Neuronal stem cell (in vitro differentiated cells): ENCODE results near the gene SH2D5.

Source experiments
- DNase-seq: peaks from one replicate; pipeline ENCODE4 v3.0.0-alpha.2; 2013; ENCODE audit warnings: low spot score
- H2AFZ ChIP-seq: one replicate; pipeline ENCODE4 v1.6.1; 2013; ENCODE audit warnings: mild to moderate bottlenecking, low read length, inconsistent platforms
- H2AK5ac ChIP-seq: 2 replicates; pipeline ENCODE4 v1.6.1; 2013; ENCODE audit warnings: low read depth, mild to moderate bottlenecking, inconsistent platforms, low read length, moderate library complexity, mixed read lengths
- H2BK120ac ChIP-seq: 2 replicates; pipeline ENCODE4 v1.6.1; 2013; ENCODE audit warnings: low read depth, mild to moderate bottlenecking, inconsistent platforms, low read length, moderate library complexity, mixed read lengths
- H2BK12ac ChIP-seq: one replicate; pipeline ENCODE4 v1.6.1; 2013; ENCODE audit warnings: low read length, inconsistent platforms
- H2BK15ac ChIP-seq: 2 replicates; pipeline ENCODE4 v1.6.1; 2013; ENCODE audit warnings: mild to moderate bottlenecking, low read length, inconsistent platforms, mixed read lengths
- H2BK5ac ChIP-seq: one replicate; pipeline ENCODE4 v1.6.1; 2013; ENCODE audit warnings: inconsistent platforms, mild to moderate bottlenecking, low read length, moderate library complexity
- H3K14ac ChIP-seq: one replicate; pipeline ENCODE4 v1.6.1; 2013; ENCODE audit warnings: low read length, inconsistent platforms
- H3K18ac ChIP-seq: 2 replicates; pipeline ENCODE4 v1.6.1; 2013; ENCODE audit warnings: low read length, inconsistent platforms
- H3K23ac ChIP-seq: 2 replicates; pipeline ENCODE4 v1.6.1; 2013; ENCODE audit warnings: low read depth, mild to moderate bottlenecking, mixed read lengths, low read length, inconsistent platforms; ENCODE audit not compliant: poor library complexity
- H3K27ac ChIP-seq: replicated peaks from 3 replicates; pipeline ENCODE4 v1.5.1; 2013; ENCODE audit warnings: low read length, inconsistent platforms
- H3K27me3 ChIP-seq, 3 experiments: 2 replicates each; pipeline ENCODE4 v1.6.1; 2013; ENCODE audit warnings: low read length in 3 of 3, mild to moderate bottlenecking in 2 of 3, inconsistent platforms in 1 of 3, low read depth in 1 of 3, mixed read lengths in 1 of 3, moderate library complexity in 1 of 3; ENCODE audit not compliant: control insufficient read depth in 3 of 3, insufficient read depth in 3 of 3
- H3K36me3 ChIP-seq, 2 donors: replicated peaks in 1 of 2; 2 replicates each; pipeline ENCODE4 v1.6.1; 2013; ENCODE audit warnings: low read length in 2 of 2; ENCODE audit not compliant: control insufficient read depth in 2 of 2, insufficient read depth in 2 of 2
- H3K4ac ChIP-seq: 2 replicates; pipeline ENCODE4 v1.6.1; 2013; ENCODE audit warnings: inconsistent platforms, mild to moderate bottlenecking, low read length, moderate library complexity
- H3K4me1 ChIP-seq, 2 donors: 1 replicate in 1 of 2; 2 replicates in 1 of 2; pipeline ENCODE4 v1.6.1; 2013; ENCODE audit warnings: low read length in 2 of 2, low read depth in 1 of 2; ENCODE audit not compliant: control insufficient read depth in 2 of 2, insufficient read depth in 1 of 2
- H3K4me2 ChIP-seq: one replicate; pipeline ENCODE4 v1.6.1; 2013; ENCODE audit warnings: mild to moderate bottlenecking, low read length, inconsistent platforms; ENCODE audit not compliant: insufficient read depth, poor library complexity, severe bottlenecking
- H3K4me3 ChIP-seq, 2 donors: 2 replicates each; pipeline ENCODE4 v1.5.1; 2013; ENCODE audit warnings: low read length in 2 of 2, mild to moderate bottlenecking in 2 of 2, inconsistent platforms in 1 of 2, moderate library complexity in 1 of 2
- H3K79me1 ChIP-seq: one replicate; pipeline ENCODE4 v1.6.1; 2013; ENCODE audit warnings: low read depth, mild to moderate bottlenecking, inconsistent platforms, low read length, moderate library complexity
- H3K9ac ChIP-seq: one replicate; pipeline ENCODE4 v1.6.1; 2013; ENCODE audit warnings: mild to moderate bottlenecking, low read depth, low read length, inconsistent platforms; ENCODE audit not compliant: poor library complexity
- H3K9me3 ChIP-seq, 2 donors: replicated peaks in 1 of 2; 2 replicates each; pipeline versions ENCODE3 to v1.6.1; 2013; ENCODE audit warnings: low read length in 2 of 2, mild to moderate bottlenecking in 2 of 2, inconsistent platforms in 1 of 2, low read depth in 1 of 2, mixed read lengths in 1 of 2, moderate library complexity in 1 of 2; ENCODE audit not compliant: control insufficient read depth in 2 of 2, insufficient read depth in 1 of 2
- H4K8ac ChIP-seq: one replicate; pipeline ENCODE4 v1.6.1; 2013; ENCODE audit warnings: low read depth, mild to moderate bottlenecking, inconsistent platforms, low read length, moderate library complexity
- H4K91ac ChIP-seq: one replicate; pipeline ENCODE4 v1.6.1; 2013; ENCODE audit warnings: low read length, low read depth, mild to moderate bottlenecking, inconsistent platforms; ENCODE audit not compliant: poor library complexity
- WGBS, 2 donors: extraction: QIAGEN DNeasy Blood & Tissue Kit; methylation state at CpG; one replicate each; pipeline ENCODE4 v1.1.7; 2013; ENCODE audit warnings: missing lambda C conversion rate in 2 of 2, mixed read lengths in 1 of 2; ENCODE audit not compliant: insufficient read length in 2 of 2, insufficient replicate concordance in 1 of 2; ENCODE audit errors: extremely low coverage in 2 of 2; 5-methylcytosine and 5-hydroxymethylcytosine counted together

The SH2D5 gene

GRCh38 chr1:20731057-20731991 is 1.2 kb downstream of the SH2D5 start:
- Histone ChIP-seq H3K79me1 (peaks cover 4% of the 10 kb centered on the region), H2BK15ac (peak overlapping the region; percentile 43), H2AK5ac (peak overlapping the region; percentile 0), H3K27me3 (peaks cover 0 to 25% (median 8%) of the 10 kb centered on the region in 3 experiments), H2BK12ac (peak overlapping the region; percentile 16), H3K4me1 (peaks cover 18 to 20% of the 10 kb centered on the region in 2 donors), H3K14ac (peak overlapping the region; percentile 9), H3K9me3 (no peaks in the 10 kb centered on the region), H4K91ac (peak overlapping the region; percentile 77), H3K18ac (peak overlapping the region; percentile 86), H3K27ac (no peak overlapping the region), H3K9ac (peak overlapping the region; percentile 92), H3K4ac (no peak overlapping the region), H4K8ac (no peak overlapping the region), H2BK5ac (peak overlapping the region; percentile 67), H2BK120ac (no peak overlapping the region), H3K23ac (peak overlapping the region; percentile 34), H3K4me3 (peak overlapping the region; percentile 53 to 86), H2AFZ (peak overlapping the region; percentile 89), H3K4me2 (peak overlapping the region; percentile 97), H3K36me3 (peaks cover 0 to 2% of the 10 kb centered on the region in 2 donors)
- no CpG with 5 or more reads among the region's 62 CpGs for WGBS, 2 donors
- DNase-seq: no peak

GRCh38 chr1:20730690-20731056 is 1.8 kb downstream of the SH2D5 start:
- no peak overlapping the region for H4K91ac ChIP-seq
- peak overlapping the region; percentile 25 for H3K9ac ChIP-seq
- no peak overlapping the region for H2BK5ac ChIP-seq
- H4K8ac ChIP-seq: no peak overlapping the region
- no CpG with 5 or more reads among the region's 4 CpGs for WGBS, 2 donors
- H3K4me2 ChIP-seq: no peak overlapping the region
- peak overlapping the region; percentile 0 for H2AK5ac ChIP-seq
- H3K27ac ChIP-seq: no peak overlapping the region
- H3K4ac ChIP-seq: no peak overlapping the region
- H3K9me3 ChIP-seq: no peaks in the 10 kb centered on the region
- H3K14ac ChIP-seq: no peak overlapping the region
- peak overlapping the region; percentile 16 for H2BK12ac ChIP-seq
- H2AFZ ChIP-seq: peak overlapping the region; percentile 67
- peaks cover 0 to 2% of the 10 kb centered on the region in 2 donors for H3K36me3 ChIP-seq
- H3K4me3 ChIP-seq: peak overlapping the region in 1 of 2 donors; percentile 53
- peak overlapping the region; percentile 44 for H2BK15ac ChIP-seq
- peaks cover 7% of the 10 kb centered on the region for H3K79me1 ChIP-seq
- DNase-seq: no peak
- peaks cover 0 to 25% (median 8%) of the 10 kb centered on the region in 3 experiments for H3K27me3 ChIP-seq
- no peak overlapping the region for H3K18ac ChIP-seq
- peaks cover 18 to 20% of the 10 kb centered on the region in 2 donors for H3K4me1 ChIP-seq
- no peak overlapping the region for H2BK120ac ChIP-seq
- H3K23ac ChIP-seq: no peak overlapping the region

GRCh38 chr1:20729990-20730689 is 2.4 kb downstream of the SH2D5 start:
- no peaks in the 10 kb centered on the region for H3K9me3 ChIP-seq
- peak overlapping the region; percentile 52 for H3K18ac ChIP-seq
- peak overlapping the region; percentile 76 for H3K14ac ChIP-seq
- peaks cover 0 to 2% of the 10 kb centered on the region in 2 donors for H3K36me3 ChIP-seq
- no peak overlapping the region for H4K91ac ChIP-seq
- DNase-seq: no peak
- peaks cover 7% of the 10 kb centered on the region for H3K79me1 ChIP-seq
- no peak overlapping the region for H3K27ac ChIP-seq
- WGBS, 2 donors: no CpG with 5 or more reads among the region's 19 CpGs
- no peak overlapping the region for H4K8ac ChIP-seq
- H2BK15ac ChIP-seq: peak overlapping the region; percentile 44
- no peak overlapping the region for H2BK12ac ChIP-seq
- H3K4ac ChIP-seq: no peak overlapping the region
- peak overlapping the region; percentile 86 for H2AK5ac ChIP-seq
- H3K4me1 ChIP-seq: peaks cover 18 to 20% of the 10 kb centered on the region in 2 donors
- H3K9ac ChIP-seq: peak overlapping the region; percentile 50
- H2BK120ac ChIP-seq: no peak overlapping the region
- H3K23ac ChIP-seq: peak overlapping the region; percentile 20
- H3K4me3 ChIP-seq: peak overlapping the region in 1 of 2 donors; percentile 14
- H2BK5ac ChIP-seq: no peak overlapping the region
- peaks cover 0 to 25% (median 8%) of the 10 kb centered on the region in 3 experiments for H3K27me3 ChIP-seq
- H2AFZ ChIP-seq: peak overlapping the region; percentile 67
- H3K4me2 ChIP-seq: no peak overlapping the region
